H1 (cell line): ENCODE measurements around the gene ARID1B. TPM values are rescaled to one million over a fixed set of nuclear protein-coding genes. Genes with fewer than 3 reads are reported as not detected.

Experiments
- CTBP2 ChIP-seq: IDR thresholded peaks from 2 replicates; pipeline ENCODE4 v1.7.0; 2011; ENCODE audit warnings: borderline replicate concordance, mild to moderate bottlenecking, moderate library complexity, mixed read lengths, low read length; ENCODE audit not compliant: insufficient read depth, insufficient read length
- PHF8 ChIP-seq: fragments of 200-600 bp; sonication (generic); conservative IDR thresholded peaks from 2 replicates; pipeline ENCODE4 v1.7.1; 2012; ENCODE audit warnings: low read depth, mild to moderate bottlenecking, inconsistent platforms, low read length, moderate library complexity
- POLR2AphosphoS5 ChIP-seq: IDR thresholded peaks from 2 replicates; pipeline ENCODE4 v1.6.1; 2011; ENCODE audit warnings: low read depth, low read length
- YY1 ChIP-seq: IDR thresholded peaks from 2 replicates; pipeline ENCODE4 v1.6.1; 2011; ENCODE audit warnings: low read depth, mild to moderate bottlenecking, low read length
- polyA plus RNA-seq, 7 experiments: library from polyadenylated mRNA; depleted of rRNA in 3 of 7; stranded (reverse) in 5 of 7; unstranded in 2 of 7; fragments of >200 nt in 5 of 7; fragments of 200-250 nt in 2 of 7; gene quantifications; 1 replicate in 5 of 7; 2 replicates in 1 of 7; 4 replicates in 1 of 7; pipeline versions ENCODE4 v1.2.1 to v1.2.3, GENCODE V29; 2011 to 2013; ENCODE audit warnings: missing spikeins in 2 of 7, mixed read lengths in 2 of 7
- total RNA-seq: library from RNA; stranded (reverse); fragmentation: NEBNext Ultra II Directional; extraction: Animal tissue kit (Norgen Biotek cat#: 25700); gene quantifications from 2 replicates; pipeline ENCODE4 v1.2.1, GENCODE V29; 2021

Gene ARID1B
- total and polyA plus RNA-seq, 2 of the 8 experiments (the other 6 are each of a cell fraction or from before 2014, with no cell fraction given), result 24.3 to 70.3 TPM

DNA sequence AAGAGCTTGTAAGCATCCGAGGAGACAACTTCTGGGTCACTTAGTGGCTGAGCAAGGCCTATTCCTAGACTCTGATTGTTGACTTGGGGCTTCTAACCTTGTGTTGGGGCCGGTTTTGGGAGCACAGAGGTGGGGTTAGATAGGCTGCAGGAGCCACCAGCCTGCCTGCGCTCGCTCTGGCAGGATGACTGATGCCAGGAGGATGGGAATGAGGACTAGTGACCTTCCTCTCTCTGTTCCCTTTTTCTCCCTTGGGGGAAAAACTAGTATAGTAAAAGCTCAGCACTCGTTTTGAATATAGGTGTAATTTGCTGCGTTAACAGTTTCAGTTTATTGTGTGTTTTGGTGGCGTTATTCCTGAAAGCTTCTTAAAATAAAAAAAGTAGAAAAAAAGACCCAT is 141.5 kb downstream of the ARID1B start (continued):
- no peak for TF ChIP-seq YY1
- TF ChIP-seq PHF8, result no peak
- TF ChIP-seq POLR2AphosphoS5, result no peak
- no peak for TF ChIP-seq CTBP2
